Stimulated activated CD8-positive, alpha-beta memory T cell treated with anti-CD3 and anti-CD28 coated beads, Interleukin-15, amount 100 ng/mL, for 48 hours (primary cell): ENCODE measurements around the gene GH1.

Experiments
- DNase-seq, 2 donors: peaks; one replicate each; pipeline ENCODE4 v3.0.0-alpha.2; 2020; ENCODE audit warnings: low read depth in 2 of 2

Gene GH1

DNA sequence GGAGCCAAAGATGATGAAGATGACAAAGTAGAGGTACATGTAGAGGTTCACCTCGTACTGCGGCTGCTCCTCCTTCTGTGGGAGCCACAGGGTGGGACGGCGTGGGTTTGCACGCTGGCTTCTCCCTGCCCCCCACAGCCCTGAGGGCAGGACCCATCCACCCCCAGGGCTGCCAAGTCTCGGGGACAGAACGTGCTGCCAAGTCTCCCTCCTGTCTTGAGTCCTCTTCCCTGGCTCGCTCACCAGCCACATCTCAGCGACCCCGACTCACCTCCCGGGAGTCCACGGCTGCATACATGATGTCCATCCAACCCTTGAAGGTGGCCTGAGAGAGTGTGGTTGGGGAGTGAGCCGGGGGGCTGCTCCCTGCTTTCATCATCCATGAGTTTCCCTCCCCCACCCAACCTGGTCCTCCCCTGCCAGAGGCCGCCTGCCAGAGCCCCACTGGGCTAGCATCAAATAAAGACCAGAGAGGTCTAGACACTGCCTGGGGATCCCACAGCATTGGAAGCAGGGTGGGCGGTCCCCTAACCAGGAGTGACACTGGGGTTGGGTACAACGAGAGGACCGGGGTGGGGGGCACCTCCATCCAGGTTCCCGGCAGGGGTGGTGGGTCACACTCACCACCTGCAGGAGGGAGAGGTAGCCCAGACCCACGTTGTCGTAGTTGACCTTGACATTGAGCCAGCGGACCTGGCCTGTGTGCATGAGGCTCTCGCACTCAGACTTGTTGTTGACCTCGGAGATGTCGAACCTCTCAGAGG, 26.3 kb upstream of the GH1 start:
- no peak for DNase-seq

DNA sequence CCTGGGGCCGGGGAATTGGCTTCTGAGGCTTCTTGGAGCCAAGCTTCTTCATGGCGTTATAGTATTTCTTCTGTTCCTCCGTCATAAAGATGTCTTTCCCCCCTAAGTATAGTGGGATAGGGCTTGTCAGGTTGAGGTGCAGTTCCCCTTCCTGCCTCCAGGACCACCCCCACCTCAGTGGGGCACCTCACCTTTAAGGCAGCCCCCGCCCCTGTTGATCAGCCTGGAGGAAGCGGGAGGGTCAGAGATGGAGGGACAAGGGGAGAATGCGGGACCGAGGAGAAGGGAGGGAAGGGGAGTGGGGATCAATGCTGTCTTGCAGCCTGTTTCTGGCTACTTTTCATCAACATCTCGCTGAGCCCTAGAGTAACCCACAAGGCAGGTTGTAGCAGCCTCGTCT, 25.1 kb upstream of the GH1 start:
- DNase-seq = no peak

DNA sequence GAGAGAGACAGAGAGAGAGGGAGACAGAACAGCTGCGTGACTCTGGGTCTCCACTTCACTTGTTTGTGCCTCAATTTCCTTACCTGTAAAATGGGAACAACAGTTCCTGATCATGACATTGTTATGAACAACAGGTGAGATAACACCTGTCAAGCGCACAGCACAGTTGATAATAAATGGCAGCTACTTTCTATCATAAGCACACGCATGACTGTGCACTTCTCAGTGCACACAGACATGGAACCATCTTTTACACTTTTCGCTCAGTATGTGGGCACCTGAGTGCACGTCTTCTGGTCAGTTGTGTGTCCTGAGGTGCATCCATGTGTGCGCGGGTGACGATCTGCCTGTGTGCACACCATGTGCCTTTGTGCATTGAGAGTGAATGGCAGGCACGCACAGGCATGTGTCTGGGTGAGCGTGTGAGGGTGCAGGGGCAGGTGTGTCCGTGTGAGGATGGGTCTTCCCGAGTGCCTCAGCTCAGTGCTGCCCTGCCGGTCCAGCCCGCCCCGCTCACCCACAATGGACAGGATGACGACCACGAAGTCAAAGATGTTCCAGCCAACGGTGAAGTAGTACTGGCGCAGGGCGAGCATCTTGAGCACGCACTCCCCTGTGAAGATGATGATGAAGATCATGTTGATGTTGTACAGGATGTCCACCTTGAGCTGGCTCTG, 23.8 kb upstream of the GH1 start:
- no peak for DNase-seq

DNA sequence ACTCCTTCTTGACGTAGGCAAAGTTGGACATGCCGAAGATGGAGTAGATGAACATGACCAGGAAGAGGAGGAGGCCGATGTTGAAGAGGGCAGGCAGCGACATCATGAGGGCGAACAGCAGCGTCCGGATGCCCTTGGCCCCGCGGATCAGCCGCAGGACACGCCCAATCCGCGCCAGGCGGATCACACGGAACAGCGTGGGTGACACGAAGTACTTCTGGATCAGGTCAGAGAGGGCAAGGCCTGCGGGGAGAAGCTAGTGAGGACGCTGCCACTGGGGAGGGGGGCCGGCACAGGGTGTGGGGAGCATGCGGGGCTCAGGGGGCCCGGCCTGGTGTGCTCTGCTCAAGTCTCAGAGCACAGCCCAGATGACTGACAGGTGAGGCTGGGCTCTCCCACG, 23.1 kb upstream of the GH1 start:
- DNase-seq = no peak

DNA sequence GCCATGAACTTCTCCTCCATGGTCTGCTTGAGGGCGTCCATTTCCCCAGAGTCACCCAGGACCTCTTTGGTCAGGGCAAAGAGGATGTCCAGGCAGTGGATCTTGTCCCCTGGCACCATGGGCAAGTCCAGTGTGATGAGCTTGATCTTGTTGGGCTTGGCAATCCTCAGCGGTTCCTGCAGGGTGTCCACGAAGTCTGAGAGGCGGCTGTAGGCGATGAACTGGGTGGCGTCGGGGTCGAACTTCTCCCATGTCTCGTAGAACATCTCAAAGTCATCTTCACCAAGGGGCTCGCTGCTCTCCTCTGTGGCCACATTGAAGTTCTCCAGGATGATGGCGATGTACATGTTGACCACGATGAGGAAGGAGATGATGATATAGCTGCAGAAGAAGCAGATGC, 22.5 kb upstream of the GH1 start:
- no peak for DNase-seq

DNA sequence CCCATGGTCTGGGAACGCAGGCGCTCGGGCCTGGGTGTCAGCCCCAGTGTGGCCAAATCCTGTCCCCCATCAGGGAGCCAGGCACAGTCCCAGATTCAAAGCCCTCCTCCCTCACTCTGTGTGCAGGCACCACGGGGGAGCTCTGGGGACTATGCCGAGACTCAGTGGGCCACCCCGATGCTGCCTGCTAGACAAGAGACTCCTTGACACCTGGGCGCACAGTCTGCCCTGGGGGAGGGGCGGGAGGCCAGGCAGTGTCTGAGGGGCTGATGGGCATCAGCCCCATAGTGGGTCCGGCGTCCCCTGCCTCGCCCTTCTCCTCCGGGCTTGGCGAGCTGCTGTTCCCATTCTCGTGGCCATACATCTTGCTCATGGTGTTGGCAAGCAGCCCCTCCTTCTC, 21.9 kb upstream of the GH1 start:
- DNase-seq = no peak

DNA sequence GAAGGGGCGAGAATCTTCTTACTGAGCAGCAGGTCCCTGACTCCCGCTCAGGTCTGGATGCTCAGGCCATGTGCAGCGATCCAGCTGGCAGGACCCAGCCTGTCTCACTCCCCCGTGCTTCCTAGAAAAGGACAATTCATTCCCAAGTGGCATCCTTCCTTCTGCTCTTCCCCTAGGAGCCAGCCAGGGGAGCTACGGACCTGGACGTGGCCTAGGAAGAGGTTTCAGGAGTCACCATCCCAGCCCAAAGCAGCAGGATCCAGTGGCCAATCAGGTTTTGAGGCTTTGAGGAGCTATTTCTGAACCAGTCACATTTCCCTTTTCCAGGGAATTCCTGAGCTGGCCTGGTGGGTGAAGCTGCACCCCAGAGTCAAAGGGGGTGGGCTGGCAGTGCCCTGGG, 21.2 kb upstream of the GH1 start:
- no peak for DNase-seq

DNA sequence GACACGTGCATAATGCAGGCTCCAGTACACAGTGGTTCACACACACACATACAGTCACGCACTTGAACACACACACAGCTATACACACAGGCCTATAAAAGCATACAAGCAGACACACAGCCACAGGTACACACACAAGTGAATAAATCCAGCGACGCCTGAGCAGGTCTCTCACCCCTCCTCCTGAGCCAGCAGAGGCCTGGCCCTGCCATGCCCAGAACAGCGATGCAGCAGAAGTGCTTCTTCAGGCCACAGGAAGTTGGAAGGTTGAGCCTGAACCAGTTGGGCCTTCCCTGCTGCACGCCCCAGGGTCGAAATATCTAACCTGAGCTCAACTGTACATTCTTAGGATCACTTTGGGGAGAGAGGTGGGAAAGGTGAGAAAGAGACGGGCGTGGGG, 20.8 kb upstream of the GH1 start:
- no peak for DNase-seq

DNA sequence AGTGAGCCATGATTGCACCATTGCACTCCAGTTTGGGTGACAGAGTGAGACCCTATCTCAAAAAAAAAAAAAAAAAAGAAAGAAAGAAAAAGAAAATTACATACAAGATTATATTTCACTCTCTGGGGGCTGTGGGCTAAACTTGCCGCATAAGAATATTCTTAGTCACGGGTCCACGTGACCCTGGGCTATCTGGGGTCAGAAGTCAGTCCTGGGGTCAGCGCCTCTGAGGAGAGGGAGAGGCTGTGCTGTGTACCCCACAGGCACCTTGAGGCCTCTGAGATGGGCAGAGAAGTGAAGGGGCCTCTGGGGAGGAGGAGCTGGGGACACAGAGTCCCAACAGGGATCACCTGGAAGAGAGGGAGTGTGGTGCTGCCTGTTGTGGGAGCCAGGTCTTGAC, 19.3 kb upstream of the GH1 start:
- no peak for DNase-seq

DNA sequence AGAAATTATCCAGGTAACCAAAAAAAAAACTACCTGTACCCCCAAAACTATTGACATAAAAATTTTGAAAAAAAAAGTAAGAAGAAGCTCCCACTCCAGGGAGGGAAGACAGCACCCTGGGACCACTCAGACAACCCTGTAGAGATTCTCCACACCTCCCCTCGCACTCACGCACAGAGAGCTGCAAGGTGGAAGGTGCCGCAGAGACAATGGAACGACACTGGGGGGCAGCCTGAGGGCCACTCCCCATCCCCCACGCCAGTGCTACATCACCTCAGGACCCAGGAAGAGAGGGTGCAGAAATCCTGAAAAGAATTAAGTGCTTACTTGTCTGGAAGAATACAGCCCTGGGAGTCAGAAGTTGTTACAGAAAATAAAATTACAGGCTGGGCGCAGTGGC, 18.7 kb upstream of the GH1 start:
- no peak for DNase-seq

DNA sequence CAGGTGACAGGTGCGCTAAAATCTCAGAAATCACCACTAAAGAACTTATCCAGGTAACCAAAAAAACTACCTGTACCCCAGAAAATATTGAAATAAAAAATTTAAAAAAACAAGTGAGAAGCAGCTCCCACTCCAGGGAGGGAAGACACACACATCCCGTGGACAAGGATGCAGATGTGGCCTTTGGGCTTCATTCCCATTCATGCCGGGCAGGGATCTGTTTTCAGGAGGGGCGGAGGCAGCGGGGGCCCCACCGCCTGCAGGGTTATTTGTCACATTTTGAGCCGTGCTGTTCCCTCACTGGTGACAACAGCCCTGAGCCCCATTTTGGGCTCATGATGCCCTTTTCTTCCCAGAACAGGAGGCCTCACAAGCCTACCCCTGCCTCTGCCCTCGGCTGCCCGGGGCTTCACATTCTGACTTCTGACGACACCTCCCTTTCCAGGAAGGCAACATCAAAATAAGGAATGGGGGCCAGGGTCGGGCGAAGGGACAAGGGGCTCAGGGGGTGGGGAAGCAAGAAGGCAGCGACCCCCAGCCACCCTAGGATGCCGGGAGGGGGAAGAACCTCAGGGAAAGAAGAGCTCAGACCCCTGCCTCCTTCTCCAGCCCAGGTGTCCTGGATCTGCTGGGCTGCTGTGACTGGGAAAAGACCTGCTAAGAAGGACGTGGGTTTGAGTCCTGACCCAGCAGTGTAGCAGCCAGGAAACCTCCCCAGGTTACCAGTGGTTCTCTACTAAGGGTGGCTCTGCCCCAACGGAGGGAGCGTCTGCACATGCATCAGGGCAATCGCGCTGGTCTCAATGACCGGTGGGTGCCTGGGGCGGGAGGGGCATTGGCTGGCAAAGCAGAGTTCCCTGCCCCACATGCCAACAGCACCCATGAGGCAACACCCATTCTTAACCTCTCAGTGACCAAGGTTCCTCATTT, 15.8 kb upstream of the GH1 start:
- no peak for DNase-seq

DNA sequence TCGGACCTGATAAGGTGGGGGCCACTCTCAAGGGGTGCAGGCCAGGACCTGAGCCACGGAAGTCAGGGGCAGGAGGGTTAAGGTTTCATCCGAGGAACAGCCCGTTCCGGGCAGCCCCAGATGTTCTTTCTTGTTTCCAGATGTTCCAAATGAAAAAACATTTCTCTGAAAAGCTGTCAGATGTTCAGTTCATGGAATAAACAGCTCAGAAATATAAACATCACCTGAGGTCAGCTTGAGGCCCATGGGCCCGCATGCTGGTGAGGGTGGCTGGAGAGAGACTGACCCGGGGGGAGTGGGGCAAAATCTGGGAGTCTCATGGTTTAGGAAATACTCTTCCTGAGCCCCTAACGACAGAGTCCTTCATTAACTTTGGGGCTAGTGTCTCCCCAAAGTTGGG, 15.0 kb upstream of the GH1 start:
- no peak for DNase-seq

DNA sequence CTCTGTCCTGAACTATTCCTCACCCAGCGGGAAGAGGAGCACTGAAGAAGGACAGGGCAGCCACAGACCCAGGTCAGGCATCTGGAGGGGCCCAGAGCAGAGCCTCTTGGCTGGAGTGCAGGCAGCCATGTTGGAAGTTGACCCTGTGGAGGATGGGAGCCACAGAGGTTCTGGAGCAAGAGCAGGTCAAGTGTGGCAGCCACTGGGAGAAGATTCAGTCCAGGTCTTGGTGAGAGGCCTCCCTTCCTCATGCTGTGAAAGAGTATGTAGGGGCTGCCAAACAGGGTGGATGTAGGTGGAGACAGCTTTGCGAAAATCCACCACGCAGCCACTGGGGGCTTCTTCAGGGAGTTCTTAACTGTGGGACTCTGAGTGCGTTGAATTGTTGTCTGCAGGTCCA, 14.1 kb upstream of the GH1 start:
- no peak for DNase-seq

DNA sequence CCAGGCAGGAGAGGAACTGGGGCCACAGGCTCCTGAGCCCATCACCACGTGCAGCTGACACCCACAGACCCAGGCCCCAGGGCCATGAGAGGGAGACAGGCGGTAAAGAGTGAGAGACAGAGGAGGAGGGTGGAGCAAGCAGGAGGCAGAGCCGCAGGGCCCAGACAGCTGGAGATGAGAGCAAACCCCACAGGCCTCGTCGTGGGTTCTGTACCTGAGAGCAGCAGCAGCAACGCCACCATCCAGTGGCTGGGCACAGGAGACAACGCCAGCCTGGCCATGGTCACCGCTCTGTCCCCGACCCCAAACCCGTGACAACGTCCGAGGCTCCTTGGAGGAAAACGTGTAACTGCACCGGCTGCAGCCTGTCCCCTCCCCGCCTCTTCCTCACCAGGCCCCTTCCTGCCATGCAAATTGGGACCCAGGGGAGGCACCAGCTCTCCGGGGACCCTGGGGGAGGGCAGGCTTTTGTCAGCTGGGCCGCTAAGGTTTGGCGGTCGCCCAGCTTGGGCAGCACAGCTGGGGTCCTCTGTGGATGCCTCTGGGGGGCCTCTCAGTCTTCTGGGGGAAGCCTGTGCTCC, 13.4 kb upstream of the GH1 start, which contains the start of gene CD79B:
CD79B (minus strand) TSS at position 351 of the 581 bp plus-strand sequence; CDS start at position 281, 70 bp downstream.
- DNase-seq = peak; percentile 13 to 18

DNA sequence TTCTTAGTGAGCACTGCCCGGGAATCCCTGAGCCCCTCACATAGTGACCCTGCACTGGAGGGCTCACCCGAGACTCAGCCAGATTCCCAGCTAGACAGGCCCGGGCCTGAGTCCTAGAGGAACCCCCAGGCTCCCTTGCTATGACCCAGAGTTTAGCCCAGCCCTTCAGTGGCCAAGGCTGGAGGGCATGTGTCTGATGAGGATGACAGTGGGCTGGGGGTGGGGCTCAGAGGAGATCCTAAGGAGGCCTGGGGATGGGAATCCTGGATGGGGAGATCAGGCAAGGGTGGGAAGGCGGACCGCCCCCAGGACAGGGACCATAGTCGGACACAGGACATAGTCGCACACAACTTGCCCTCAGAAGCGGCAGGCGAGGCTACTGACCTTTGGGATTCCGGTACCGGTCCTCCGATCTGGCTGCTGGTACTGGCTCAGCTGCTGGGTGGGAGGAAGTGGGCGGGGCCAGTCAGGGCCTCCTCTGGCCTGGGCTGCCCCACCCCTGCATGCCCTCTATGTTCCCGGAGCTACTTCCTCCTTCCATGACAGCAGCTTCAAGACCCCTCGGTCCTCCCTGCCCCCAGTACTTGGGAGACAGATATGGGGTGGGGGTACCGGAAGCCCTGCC, 12.4 kb upstream of the GH1 start:
- DNase-seq = peak; percentile 44 to 49

DNA sequence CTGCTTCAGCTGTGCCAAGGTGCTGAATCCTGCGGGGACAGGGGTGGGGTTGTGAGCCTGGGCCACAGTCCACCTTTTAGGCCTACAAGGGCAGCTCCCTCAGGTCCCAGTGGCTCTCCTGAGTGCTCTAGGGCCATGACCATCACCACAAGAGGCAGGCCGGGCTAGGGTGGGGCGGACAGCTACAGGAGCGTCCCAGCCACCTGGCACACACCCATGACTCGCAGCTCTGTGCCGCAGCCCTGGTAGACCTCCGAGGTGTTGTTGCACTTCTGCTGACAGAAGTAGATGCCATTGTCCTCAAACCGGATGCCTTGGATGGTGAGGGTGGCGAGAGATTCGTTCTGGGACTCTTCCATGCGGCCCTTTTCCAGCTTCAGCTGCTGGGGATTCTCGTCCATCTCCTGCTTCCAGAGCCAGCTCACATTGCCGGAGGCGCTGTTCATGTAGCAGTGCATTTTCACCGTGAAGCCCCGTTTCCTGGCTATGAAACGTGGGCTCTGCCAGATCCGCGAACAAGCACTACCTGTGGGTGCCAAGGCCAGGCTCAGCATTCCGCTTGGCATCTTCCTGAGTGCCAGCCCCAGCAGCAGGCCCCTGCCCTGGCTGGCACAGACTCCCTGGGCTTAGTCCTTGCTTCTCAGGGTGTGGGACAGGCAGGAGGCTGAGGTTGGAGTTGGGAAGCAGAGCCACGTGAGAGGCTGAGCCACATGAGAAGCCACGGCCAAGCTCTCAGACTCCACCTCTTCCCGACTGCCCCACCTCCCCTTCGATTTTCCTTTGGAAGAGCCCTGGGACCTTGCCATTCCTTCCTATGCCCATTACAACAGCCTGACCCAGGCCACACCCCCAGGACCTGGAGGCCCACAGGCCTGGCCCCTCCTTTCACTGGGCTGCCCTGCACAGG, 11.5 kb upstream of the GH1 start:
- no peak for DNase-seq

DNA sequence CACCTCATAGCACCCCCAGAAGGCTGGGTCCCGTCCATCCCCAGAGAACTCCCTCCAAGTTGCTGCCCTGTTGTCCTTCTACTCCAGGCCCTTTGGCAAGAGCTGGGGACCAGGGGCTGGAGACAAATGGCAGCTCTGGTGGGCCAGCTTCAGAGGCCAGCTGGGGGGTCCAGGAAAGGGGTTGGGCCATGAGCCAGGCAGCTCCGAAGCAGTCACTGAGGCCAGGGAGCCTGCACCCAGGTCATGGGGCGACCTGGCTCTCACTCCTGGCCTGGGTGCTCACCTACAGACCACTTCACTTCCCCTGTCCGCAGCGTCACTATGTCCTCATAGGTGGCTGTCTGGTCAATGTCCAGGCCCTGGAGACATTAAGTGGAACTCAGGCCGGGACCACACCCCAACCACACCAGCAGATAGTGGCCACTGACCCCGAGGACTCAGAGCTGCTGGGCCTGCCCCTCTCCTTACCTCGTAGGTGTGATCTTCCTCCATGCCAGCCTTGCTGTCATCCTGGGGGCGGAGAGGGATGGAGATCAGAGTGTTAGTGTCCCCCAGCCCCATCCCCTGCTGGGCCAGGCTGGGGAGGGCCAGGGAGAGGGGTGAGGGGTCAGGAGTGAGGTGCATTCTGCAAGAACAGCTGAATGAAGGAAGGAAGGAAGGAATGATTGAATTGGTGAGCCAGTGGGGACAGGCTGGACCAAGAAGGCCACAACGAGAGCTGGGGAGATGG, 10.5 kb upstream of the GH1 start:
- DNase-seq = no peak

DNA sequence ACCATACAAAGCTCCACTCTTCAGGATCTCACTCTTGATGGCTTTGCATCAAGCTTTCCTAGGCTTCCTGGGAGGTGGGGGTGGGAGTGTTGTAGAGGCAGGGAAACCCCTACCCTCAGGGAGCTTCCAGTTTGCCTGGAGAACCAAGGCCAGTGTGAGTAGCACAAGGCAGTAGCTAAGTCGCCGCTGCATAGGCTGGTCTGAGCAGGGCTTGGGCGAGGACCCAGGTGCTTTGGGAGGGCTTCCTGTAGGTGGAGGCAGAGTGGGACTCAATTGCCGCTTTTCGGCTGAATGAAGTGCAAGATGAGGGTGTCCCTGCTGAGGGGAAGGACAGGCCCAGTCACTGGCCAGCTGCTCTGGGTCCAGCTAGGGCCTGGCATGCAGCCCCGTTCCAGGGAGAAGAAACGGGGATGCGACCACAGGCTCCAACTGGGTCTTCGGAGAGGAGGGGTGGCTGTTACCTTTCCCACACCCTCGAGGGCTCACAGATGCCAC, 9.6 kb upstream of the GH1 start:
- DNase-seq = no peak

DNA sequence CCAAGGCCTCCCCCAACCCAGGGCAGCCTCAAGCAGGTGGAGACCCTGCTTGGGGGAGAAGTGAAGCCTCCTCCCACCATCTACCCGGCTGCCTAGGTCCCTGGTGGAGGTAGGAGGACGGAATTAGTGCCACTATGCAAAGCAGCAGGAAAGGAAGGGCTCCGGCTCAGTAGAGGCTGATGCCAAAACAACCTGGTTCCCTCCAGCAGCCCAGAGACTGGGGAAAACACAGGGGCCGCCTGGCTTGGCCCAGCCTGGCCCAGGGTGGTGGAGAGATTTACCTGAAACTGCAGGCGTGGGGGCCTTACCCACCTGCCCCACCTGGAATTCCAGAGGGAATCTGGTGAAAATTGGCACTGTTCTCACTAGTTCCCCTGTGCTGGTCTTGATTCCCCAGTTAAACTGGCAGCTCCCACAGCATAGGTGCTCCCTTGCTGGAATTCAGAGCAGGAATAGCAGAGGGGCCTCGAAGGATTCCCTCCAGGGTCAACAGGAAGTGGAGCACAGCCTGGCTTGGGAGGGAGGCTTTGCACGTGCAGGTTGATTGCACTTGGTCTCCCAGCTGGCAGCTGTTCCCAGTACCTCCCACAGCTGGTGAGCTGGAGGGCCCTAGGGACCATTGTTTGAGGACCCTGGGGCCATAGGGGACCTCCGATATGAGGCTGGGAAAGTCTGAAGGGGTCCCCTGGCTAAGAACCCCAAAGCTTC, 9.0 kb upstream of the GH1 start:
- no peak for DNase-seq
